Head of caudate nucleus (tissue), 42 donors: Measurements from ENCODE around the gene GPC3.

Experiments
- DNase-seq, 42 donors: peaks; one replicate each; pipeline versions ENCODE4 v3.0.0 to v3.0.0-alpha.2; 2020 to 2021; ENCODE audit warnings: mixed read lengths in 7 of 42
- intact Hi-C: fragments of 100-400 bp; cut with DNase I; formaldehyde crosslinking; loops from one replicate; pipeline ENCODE4 v1.15.0; 2022

The GPC3 gene

DNA sequence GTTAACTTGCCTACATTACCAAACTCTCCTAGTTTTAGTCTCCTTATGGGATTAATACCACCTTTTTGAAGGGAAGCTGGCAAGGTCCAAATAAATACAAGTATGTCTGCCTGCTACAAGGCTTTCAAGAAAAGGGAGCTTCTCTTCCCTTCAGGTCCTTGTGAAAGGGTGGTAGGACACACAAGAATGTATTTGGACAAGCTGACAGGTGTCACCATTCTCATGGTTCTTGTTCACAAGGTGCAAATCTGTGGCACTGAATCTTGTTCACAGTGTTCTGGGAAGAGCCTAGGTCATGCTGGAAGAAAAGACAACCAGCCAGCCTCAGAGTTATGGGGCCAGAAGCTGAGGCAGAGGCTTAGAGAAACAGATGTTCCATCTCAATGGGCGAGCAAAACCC, 41.9 kb downstream of the GPC3 start:
- DNase-seq = no peak
- intact Hi-C loops = no loop called here

DNA sequence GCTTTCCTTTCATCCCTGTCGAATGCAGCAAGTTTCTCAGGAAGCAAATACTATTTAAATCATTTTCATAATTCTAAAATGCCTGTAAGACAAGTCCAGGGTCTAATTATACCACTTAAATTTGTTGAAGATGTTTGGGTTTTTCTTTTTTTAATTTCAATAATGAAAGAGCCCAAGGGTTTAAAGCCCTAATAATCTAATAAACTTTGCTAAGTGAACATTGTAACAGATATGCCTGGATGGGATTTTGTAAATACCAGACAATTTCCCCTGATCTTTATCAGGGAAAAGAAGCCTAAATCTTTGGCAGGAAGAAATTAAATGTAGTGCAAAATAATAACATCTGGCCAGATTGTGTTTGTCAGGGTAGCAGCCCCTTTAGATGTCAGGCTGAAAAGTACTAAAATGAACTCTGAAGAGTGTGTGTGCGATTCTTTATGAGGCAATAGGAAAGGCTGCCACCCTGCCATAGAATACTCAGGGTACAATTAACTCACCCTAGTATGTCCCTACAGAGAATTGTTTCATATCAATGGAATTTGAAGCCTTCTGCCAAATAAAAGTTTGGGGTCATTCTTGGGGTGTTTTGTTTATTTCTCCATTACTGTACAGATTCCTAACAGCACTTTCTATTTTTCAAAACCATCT, 45.6 kb downstream of the GPC3 start:
- no peak for DNase-seq
- intact Hi-C loops = no loop called here

DNA sequence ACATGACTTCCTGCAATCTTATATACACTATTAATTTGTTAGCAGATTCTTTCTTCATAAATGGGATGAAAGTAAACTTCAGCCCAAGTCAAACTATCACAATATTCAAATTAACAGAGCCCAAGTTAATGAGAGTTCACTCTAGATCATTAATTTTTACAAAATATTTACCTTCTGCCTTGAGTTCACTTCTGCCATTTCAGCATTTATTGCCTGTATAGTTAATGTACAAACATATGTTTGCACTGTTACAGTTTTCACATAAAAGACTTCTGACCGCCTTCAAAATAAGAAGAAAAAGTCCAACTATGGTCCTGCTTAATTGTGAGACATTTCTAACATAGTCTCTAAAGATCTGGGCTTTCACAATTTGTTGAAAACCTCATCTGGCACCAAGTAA, 46.9 kb downstream of the GPC3 start:
- intact Hi-C loops = no loop called here
- no peak for DNase-seq

GRCh38 chrX:133937022-133937421, 48.4 kb downstream of the GPC3 start:
- intact Hi-C loops = no loop called here
- DNase-seq = no peak

DNA sequence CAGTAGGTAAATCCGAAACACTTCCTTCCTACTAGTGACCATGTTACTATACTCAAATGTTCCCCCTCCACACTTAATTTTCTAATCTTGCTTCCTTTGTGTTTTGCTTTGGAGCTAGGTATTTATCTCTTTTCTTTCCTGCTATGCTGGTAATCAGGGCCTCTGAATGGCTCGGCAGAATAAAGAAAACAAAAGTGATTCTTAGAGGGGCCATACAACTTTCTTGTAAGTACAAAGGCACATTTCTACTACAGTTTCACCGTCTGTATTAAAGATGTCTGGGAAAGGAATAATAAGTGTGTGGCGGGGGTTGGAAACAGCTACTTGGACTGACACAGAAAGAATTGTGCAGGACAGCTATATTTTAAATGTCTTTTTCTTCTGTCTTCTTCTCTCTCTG, 50.3 kb downstream of the GPC3 start:
- no peak for DNase-seq
- intact Hi-C loops = no loop called here

- intact Hi-C loops = no loop called here
- no peak for DNase-seq
Observed at GRCh38 chrX:133933316-133933715, 52.1 kb downstream of the GPC3 start.

GRCh38 chrX:133929836-133930464, 55.4 kb downstream of the GPC3 start:
- DNase-seq = no peak
- intact Hi-C loops = no loop called here

DNA sequence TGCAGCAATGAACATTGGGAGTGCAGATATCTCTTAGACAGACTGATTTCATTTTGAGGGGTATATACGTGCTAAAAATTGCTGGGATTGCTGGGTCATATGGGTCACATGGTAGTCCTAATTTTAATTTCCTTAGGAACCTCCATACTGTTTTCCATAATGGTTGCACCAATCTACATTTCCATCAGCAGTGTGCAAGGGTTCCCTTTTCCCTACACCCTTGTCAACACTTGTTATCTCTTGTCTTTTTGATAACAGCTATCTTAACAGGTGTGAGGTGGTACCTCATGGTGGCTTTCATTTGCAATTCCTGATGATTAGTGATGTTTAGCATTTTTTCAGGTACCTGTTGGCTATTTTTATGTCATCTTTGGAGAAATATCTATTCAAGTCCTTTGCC, 57.0 kb downstream of the GPC3 start:
- intact Hi-C loops = no loop called here
- DNase-seq = no peak

- DNase-seq = no peak
- intact Hi-C loops = no loop called here
Observed at GRCh38 chrX:133926809-133927208, 58.6 kb downstream of the GPC3 start.

- DNase-seq = no peak
- intact Hi-C loops = no loop called here
Observed at GRCh38 chrX:133926099-133926498, 59.3 kb downstream of the GPC3 start.

DNA sequence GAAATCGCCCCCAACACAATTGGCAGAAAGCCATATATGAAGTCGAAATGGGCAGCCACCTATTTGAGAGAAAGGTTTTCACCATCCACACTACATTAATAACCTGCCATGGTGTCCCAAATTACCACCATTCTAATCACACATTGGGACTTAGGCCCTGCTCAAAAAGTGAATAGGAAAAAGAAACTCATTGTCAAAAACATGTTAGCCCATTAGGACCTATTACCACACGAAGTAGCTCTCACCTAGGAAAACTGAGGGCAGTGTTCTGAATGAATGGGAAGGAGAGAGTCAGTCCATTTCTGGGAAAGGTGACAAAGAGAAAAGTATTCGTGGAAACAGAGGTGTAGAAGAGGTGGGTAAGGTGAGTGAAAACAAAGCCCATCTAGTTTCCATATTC, 60.8 kb downstream of the GPC3 start:
- DNase-seq = no peak
- intact Hi-C loops = no loop called here

DNA sequence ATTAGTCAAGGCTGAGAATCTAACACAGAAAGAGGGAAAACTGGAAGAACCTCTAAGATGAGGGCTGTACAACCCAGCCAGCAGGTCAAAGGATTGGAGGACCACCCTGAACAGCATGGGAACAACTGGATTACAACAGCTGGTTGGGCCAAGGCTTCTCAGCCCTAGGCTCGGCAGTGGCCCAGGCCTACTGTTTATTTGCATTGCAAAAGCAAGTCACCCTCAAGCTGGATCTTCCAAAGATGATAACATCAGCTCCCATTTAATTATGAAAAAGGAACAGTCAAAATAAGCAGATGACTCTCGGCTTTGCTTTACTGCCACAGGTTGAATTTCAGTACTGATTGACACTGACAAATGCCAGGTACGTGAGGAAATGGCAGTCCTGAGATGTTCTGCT, 61.8 kb downstream of the GPC3 start:
- DNase-seq = no peak
- intact Hi-C loops = no loop called here

- DNase-seq = no peak
- intact Hi-C loops = no loop called here
Observed at GRCh38 chrX:133923113-133923512, 62.3 kb downstream of the GPC3 start.

DNA sequence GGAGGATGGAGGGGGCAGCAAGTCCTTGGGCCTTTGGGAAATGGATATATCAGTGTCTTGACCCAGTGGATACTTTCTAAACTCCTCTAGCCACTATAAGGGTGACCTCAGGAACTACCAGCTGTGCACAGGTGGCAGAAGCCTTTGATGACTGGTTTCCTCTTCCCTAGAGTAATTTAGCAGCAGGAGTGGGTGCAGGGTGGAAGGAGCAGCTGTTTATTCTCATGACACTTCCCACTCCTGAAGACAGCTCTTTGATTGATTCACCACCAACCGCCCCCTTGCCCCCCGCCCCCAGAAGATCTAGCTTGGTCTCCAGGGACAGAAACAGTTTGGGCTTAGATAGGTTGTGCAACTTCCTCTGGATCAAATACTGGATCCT, 63.0 kb downstream of the GPC3 start:
- intact Hi-C loops = no loop called here

DNA sequence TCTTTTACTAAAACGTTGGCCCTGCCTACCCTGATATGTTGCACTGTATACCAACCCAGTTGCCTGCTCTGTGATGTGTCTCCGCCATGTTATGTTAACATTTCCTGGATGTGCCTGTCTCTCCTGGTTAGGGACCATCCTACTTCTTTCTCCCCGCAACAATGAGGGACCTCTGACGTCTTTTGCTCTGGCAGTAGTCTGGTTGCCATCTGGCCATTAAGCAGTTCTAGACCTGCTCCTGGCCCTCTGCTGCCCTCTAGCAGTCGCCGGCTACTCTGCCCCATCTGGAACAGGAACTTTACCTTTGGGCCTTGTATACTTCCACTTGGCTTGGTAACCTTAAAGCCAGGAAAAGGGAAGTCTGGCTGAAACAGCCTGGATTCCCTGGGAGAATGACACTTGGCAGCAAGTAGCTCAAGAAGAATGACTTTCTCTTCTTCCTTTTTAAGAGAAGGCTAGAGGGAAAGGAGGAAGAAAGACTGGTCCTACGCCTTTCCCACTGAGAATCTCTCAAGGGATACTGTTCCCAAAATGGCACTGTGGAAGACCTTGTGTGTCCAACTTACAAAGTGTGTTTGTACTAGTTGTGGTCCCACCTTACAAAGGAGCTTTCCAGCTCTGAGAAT, 63.5 kb downstream of the GPC3 start:
- intact Hi-C loops = no loop called here
- peak in 21 of 42 donors; percentile 2 to 45 (median 13) for DNase-seq

More for the DNA sequence above, 63.0 kb downstream of the GPC3 start:
- no peak for DNase-seq

DNA sequence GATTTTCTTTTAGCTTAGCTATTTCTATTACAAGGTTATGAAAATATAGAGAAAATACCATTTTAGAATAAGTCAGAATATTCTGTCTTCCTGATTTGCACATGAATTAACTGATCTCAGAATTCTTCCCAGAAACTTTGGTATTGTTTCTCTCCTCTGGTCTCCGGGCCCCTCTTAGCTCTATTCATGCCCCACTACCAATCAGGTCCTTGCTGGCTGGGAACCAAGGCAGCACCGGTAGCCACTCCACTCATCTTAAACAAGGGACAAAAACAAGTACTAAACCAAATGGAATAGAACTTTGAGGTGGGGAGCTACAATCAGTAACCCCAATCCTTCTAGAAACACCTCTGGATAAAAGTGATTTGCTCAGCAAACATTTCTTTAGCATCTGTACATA, 64.3 kb downstream of the GPC3 start:
- DNase-seq = no peak
- intact Hi-C loops = no loop called here

GRCh38 chrX:133918361-133918771, 67.0 kb downstream of the GPC3 start:
- no peak for DNase-seq
- intact Hi-C loops = no loop called here

DNA sequence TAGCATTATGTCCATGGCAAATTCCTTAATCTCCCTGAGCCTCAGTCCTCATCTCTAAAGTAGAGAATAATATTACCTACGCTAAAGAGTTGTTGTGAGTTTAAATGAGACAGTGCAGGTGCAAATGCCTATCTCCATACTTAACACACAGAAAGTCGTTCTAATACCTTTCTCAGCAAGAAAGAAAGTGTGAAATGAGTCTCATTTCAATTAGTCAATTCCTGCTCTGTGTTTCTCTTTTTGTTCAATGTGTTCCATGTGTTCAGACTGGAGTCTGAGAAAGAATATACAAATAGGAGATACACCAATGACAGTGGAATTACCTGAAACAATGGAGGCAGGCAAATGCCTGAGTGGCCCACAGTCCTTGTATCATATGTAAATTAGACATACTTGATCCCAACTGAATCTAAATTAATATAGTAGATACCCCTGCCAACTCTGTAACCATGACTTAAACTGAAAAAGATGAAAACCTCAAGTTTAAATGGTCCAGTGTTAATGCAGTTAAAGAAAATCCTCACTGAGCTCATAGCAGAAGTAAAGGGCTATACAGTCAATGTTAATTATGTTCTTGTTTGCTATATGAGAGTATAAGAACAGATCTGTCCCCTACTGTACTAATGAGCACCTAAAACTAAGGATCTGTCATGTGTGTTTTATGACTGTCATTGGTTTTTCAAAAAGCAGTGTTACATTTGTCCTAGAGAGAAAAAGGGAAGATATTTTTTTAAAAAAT, 68.2 kb downstream of the GPC3 start:
- DNase-seq = no peak
- intact Hi-C loops = no loop called here

- no peak for DNase-seq
Observed at GRCh38 chrX:133913658-133914388, 71.6 kb downstream of the GPC3 start.

DNA sequence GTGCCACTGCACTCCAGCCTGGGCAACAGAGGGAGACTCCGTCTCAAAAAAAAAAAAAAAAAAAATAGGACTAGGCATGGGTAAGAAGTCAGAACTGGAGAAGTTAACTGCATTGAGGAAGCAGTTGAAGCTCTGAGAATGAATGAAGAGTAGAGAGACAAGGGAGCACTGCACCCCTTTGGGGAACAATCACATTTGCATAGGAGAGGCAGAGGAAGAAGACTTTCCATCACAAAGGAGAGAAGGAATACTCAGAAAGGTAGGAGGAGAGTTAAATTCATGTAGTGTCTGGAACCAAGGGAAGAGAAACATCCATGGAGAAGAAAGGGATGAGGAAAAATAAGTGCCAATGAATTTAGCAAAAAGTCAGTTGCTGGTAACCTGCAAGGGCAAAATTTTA, 72.4 kb downstream of the GPC3 start:
- DNase-seq = no peak
- intact Hi-C loops = no loop called here

More at GRCh38 chrX:133913658-133914388, 71.6 kb downstream of the GPC3 start:
- intact Hi-C loops = no loop called here
